ENCODE data around the gene ARHGAP22.

- TF ChIP-seq CTCF (conservative IDR thresholded peaks at IDR 0.05; ENCODE audit: low read depth, low read length), result no peak
- no peak for TF ChIP-seq RFX5 (IDR thresholded peaks at IDR 0.05; ENCODE audit: low read depth, low read length)
- TF ChIP-seq POLR2A (IDR thresholded peaks at IDR 0.05; ENCODE audit: low read depth, low read length), result no peak
Measured at GRCh38 chr10:48494073-48494472, 110.8 kb downstream of the ARHGAP22 start.

Measured in IMR-90 (cell line).